ENCODE results near the gene UGT1A8.

DNA sequence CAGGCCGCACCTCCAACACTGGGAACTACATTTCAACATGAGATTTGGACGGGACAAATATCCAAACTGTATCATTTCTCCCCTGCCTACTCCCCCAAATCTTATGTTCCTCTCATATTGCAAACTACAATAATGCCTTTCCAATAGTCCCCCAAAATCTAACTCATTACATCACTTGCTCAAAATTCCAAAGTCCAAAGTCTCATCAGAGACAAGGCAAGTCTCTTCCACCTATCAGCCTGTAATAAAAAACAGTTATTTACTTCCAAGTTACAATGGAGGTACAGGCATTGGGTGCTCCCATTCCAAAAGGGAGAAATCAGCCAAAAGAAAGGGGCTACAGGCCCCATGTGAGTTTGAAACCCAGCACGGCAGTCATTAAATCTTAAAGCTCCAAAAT is 12.6 kb upstream of the UGT1A8 start:
- TF ChIP-seq REST (IDR thresholded peaks at IDR 0.05; ENCODE audit: insufficient replicate concordance, low read depth) (no peak), CTCF (IDR thresholded peaks at IDR 0.05; ENCODE audit: insufficient read depth, low read length) (no peak), SPI1 (IDR thresholded peaks at IDR 0.05; ENCODE audit: borderline replicate concordance, low read depth) (no peak)

Measured in HL-60 (cell line).